Mesendoderm (in vitro differentiated cells): ENCODE measurements around the gene ILDR2.

Source experiments
- DNase-seq: peaks from one replicate; pipeline ENCODE4 v3.0.0; 2013
- H2AK5ac ChIP-seq: 2 replicates; pipeline ENCODE4 v1.6.1; 2013; ENCODE audit warnings: low read length, inconsistent platforms
- H2BK120ac ChIP-seq: 2 replicates; pipeline ENCODE4 v1.6.1; 2013; ENCODE audit warnings: low read depth, mild to moderate bottlenecking, low read length, moderate library complexity, mixed read lengths
- H2BK15ac ChIP-seq: replicated peaks from 2 replicates; pipeline ENCODE4 v1.6.1; 2013; ENCODE audit warnings: low read depth, mild to moderate bottlenecking, moderate library complexity
- H2BK5ac ChIP-seq: 2 replicates; pipeline ENCODE4 v1.6.1; 2013; ENCODE audit warnings: low read length, inconsistent platforms
- H3K18ac ChIP-seq: 2 replicates; pipeline ENCODE4 v1.6.1; 2013; ENCODE audit warnings: mild to moderate bottlenecking, low read length, mixed read lengths
- H3K23ac ChIP-seq: one replicate; pipeline ENCODE4 v1.6.1; 2013; ENCODE audit warnings: low read length
- H3K27ac ChIP-seq: 2 replicates; pipeline ENCODE4 v1.5.1; 2013; ENCODE audit warnings: low read depth, mild to moderate bottlenecking, inconsistent platforms, low read length, moderate library complexity
- H3K27me3 ChIP-seq: 2 replicates; pipeline ENCODE4 v1.6.1; 2013; ENCODE audit warnings: low read length, control low read depth, mild to moderate bottlenecking, inconsistent platforms; ENCODE audit not compliant: insufficient read depth, poor library complexity
- H3K36me3 ChIP-seq: 2 replicates; pipeline ENCODE4 v1.6.1; 2013; ENCODE audit warnings: low read length, inconsistent platforms; ENCODE audit not compliant: control insufficient read depth, insufficient read depth
- H3K4ac ChIP-seq: one replicate; pipeline ENCODE4 v1.6.1; 2013; ENCODE audit warnings: low read depth, mild to moderate bottlenecking, low read length, moderate library complexity
- H3K4me1 ChIP-seq: 2 replicates; pipeline ENCODE4 v1.6.1; 2013; ENCODE audit warnings: low read depth, low read length, inconsistent platforms; ENCODE audit not compliant: control insufficient read depth
- H3K4me2 ChIP-seq: 2 replicates; pipeline ENCODE4 v1.6.1; 2013; ENCODE audit warnings: low read length
- H3K4me3 ChIP-seq: 2 replicates; pipeline ENCODE4 v1.5.1; 2013; ENCODE audit warnings: mild to moderate bottlenecking, low read length
- H3K56ac ChIP-seq: one replicate; pipeline ENCODE4 v1.6.1; 2013; ENCODE audit warnings: low read length
- H3K79me1 ChIP-seq: 2 replicates; pipeline ENCODE4 v1.6.1; 2013; ENCODE audit warnings: low read length, inconsistent platforms
- H3K79me2 ChIP-seq: 2 replicates; pipeline ENCODE4 v1.6.1; 2013; ENCODE audit warnings: mild to moderate bottlenecking, low read length; ENCODE audit not compliant: control insufficient read depth, insufficient read depth
- H3K9ac ChIP-seq: 2 replicates; pipeline ENCODE4 v1.6.1; 2013; ENCODE audit warnings: low read length, inconsistent platforms
- H4K5ac ChIP-seq: one replicate; pipeline ENCODE4 v1.6.1; 2013; ENCODE audit warnings: low read length
- H4K8ac ChIP-seq: one replicate; pipeline ENCODE4 v1.6.1; 2013; ENCODE audit warnings: low read depth, mild to moderate bottlenecking, control low read depth, low read length, moderate library complexity
- WGBS: extraction: QIAGEN DNeasy Blood & Tissue Kit; methylation state at CpG from one replicate; pipeline ENCODE4 v1.1.7; 2013; ENCODE audit warnings: low lambda C conversion rate, missing lambda C conversion rate; ENCODE audit not compliant: insufficient coverage; ENCODE audit errors: extremely low coverage; 5-methylcytosine and 5-hydroxymethylcytosine counted together

Gene ILDR2

GRCh38 chr1:166960858-166961474 is 14.4 kb downstream of the ILDR2 start:
- Histone ChIP-seq H3K23ac (no peak overlapping the region), H2BK120ac (no peak overlapping the region), H3K4me1 (no peaks in the 10 kb centered on the region), H3K18ac (no peak overlapping the region), H3K9ac (no peak overlapping the region), H3K56ac (no peak overlapping the region), H3K79me2 (no peaks in the 10 kb centered on the region), H3K27me3 (no peaks in the 10 kb centered on the region), H3K4me3 (no peak overlapping the region), H3K79me1 (no peaks in the 10 kb centered on the region), H2BK15ac (no peak overlapping the region), H4K8ac (no peak overlapping the region), H3K4ac (no peak overlapping the region), H4K5ac (no peak overlapping the region), H3K36me3 (no peaks in the 10 kb centered on the region), H2AK5ac (no peak overlapping the region), H3K27ac (no peak overlapping the region), H2BK5ac (no peak overlapping the region), H3K4me2 (no peak overlapping the region)
- no CpG with 5 or more reads among the region's 1 CpG for WGBS
- no peak for DNase-seq

GRCh38 chr1:166956872-166957271 is 18.5 kb downstream of the ILDR2 start:
- Histone ChIP-seq H3K56ac (no peak overlapping the region), H3K4ac (no peak overlapping the region), H4K8ac (no peak overlapping the region), H2BK5ac (no peak overlapping the region), H2BK15ac (no peak overlapping the region), H3K23ac (no peak overlapping the region), H2AK5ac (no peak overlapping the region), H3K27me3 (no peaks in the 10 kb centered on the region), H3K4me2 (no peak overlapping the region), H2BK120ac (no peak overlapping the region), H3K18ac (no peak overlapping the region), H3K9ac (no peak overlapping the region), H3K79me2 (no peaks in the 10 kb centered on the region), H3K27ac (no peak overlapping the region), H3K79me1 (no peaks in the 10 kb centered on the region), H3K36me3 (no peaks in the 10 kb centered on the region), H4K5ac (no peak overlapping the region), H3K4me3 (no peak overlapping the region), H3K4me1 (no peaks in the 10 kb centered on the region)
- no CpG with 5 or more reads among the region's 2 CpGs for WGBS
- DNase-seq = no peak

- Histone ChIP-seq H3K79me2 (no peaks in the 10 kb centered on the region), H3K79me1 (no peaks in the 10 kb centered on the region), H3K36me3 (no peaks in the 10 kb centered on the region), H3K56ac (no peak overlapping the region), H2BK5ac (no peak overlapping the region), H3K27me3 (no peaks in the 10 kb centered on the region), H3K4me1 (no peaks in the 10 kb centered on the region), H3K9ac (no peak overlapping the region), H2BK120ac (no peak overlapping the region), H3K18ac (no peak overlapping the region), H3K23ac (no peak overlapping the region), H2AK5ac (no peak overlapping the region), H3K4me3 (no peak overlapping the region), H3K27ac (no peak overlapping the region), H4K5ac (no peak overlapping the region), H3K4ac (no peak overlapping the region), H4K8ac (no peak overlapping the region), H2BK15ac (no peak overlapping the region), H3K4me2 (no peak overlapping the region)
- WGBS = no CpG with 5 or more reads among the region's 2 CpGs
- no peak for DNase-seq
Measured at GRCh38 chr1:166956057-166956850, 19.1 kb downstream of the ILDR2 start.

- no peak overlapping the region for H2BK120ac ChIP-seq
- no peak overlapping the region for H3K18ac ChIP-seq
- no peaks in the 10 kb centered on the region for H3K79me2 ChIP-seq
- no peak overlapping the region for H4K5ac ChIP-seq
- H2BK5ac ChIP-seq = no peak overlapping the region
- H2AK5ac ChIP-seq = no peak overlapping the region
- H3K4ac ChIP-seq = no peak overlapping the region
- no peak overlapping the region for H2BK15ac ChIP-seq
- H3K27ac ChIP-seq = no peak overlapping the region
- no peak overlapping the region for H3K4me3 ChIP-seq
- peaks cover under 1% of the 10 kb centered on the region for H3K27me3 ChIP-seq
- H3K23ac ChIP-seq = no peak overlapping the region
- no peak for DNase-seq
- no peaks in the 10 kb centered on the region for H3K36me3 ChIP-seq
- H4K8ac ChIP-seq = no peak overlapping the region
- no peak overlapping the region for H3K9ac ChIP-seq
- no peak overlapping the region for H3K4me2 ChIP-seq
- H3K4me1 ChIP-seq = no peaks in the 10 kb centered on the region
- no peaks in the 10 kb centered on the region for H3K79me1 ChIP-seq
- no peak overlapping the region for H3K56ac ChIP-seq
Measured at GRCh38 chr1:166953491-166953890, 21.8 kb downstream of the ILDR2 start.

- Histone ChIP-seq H3K79me1 (no peaks in the 10 kb centered on the region), H2AK5ac (no peak overlapping the region)
Measured at GRCh38 chr1:166952002-166952746, 23.2 kb downstream of the ILDR2 start.

More at GRCh38 chr1:166952002-166952746, 23.2 kb downstream of the ILDR2 start:
- H3K23ac ChIP-seq = no peak overlapping the region
- H4K5ac ChIP-seq = no peak overlapping the region
- H3K79me2 ChIP-seq = no peaks in the 10 kb centered on the region
- no peak overlapping the region for H2BK120ac ChIP-seq
- peaks cover 7% of the 10 kb centered on the region for H3K27me3 ChIP-seq
- H3K4me1 ChIP-seq = no peaks in the 10 kb centered on the region
- no peak overlapping the region for H4K8ac ChIP-seq
- H3K36me3 ChIP-seq = no peaks in the 10 kb centered on the region
- WGBS = no CpG with 5 or more reads among the region's 4 CpGs
- no peak overlapping the region for H3K18ac ChIP-seq
- no peak overlapping the region for H3K56ac ChIP-seq
- H3K4me3 ChIP-seq = no peak overlapping the region
- no peak overlapping the region for H2BK15ac ChIP-seq
- peak; percentile 68 for DNase-seq
- no peak overlapping the region for H3K4ac ChIP-seq
- no peak overlapping the region for H3K9ac ChIP-seq
- no peak overlapping the region for H3K4me2 ChIP-seq
- no peak overlapping the region for H2BK5ac ChIP-seq
- no peak overlapping the region for H3K27ac ChIP-seq
